Raji (cell line): Measurements from ENCODE around the gene MTHFD1L.

Experiments used
- POLR2A ChIP-seq: IDR thresholded peaks from 2 replicates; pipeline ENCODE4 v1.6.1; 2011; ENCODE audit warnings: low read depth, low read length, control low read depth; ENCODE audit not compliant: insufficient read depth

The MTHFD1L gene

DNA sequence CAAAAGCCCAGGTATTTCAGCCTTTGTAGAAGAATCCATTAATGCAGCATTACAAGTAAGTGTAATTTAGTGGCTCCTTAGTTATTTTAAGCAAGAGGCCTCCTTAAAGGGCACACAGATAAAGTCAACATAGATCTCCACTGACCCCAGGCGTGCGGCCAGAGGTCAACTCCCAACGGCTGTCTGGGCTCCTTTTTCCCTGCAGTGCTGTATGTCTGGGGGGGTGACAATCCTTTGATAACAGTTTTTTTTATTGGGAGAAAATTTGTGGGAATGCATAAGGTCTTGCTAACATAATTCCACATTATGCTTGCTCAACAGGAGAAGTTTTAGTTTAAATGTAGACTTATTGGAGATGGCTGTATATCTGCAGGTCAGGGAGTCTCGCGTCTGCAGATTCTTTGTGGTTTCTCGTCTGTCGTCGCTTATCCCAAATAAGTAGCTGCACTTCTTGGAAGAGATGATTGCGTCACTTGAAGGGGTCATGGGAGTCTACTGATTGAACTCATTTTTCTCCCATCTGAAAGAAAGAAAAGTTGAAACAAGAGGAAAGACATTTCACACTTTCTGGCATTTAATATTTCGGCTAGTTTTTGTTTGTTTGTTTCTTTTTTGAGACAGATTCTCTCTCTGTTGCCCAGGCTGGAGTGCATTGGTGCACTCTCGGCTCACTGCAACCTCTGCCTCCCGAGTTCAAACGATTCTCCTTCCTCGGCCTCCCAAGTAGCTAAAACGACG is 222.5 kb downstream of the MTHFD1L start:
- TF ChIP-seq POLR2A: no peak

DNA sequence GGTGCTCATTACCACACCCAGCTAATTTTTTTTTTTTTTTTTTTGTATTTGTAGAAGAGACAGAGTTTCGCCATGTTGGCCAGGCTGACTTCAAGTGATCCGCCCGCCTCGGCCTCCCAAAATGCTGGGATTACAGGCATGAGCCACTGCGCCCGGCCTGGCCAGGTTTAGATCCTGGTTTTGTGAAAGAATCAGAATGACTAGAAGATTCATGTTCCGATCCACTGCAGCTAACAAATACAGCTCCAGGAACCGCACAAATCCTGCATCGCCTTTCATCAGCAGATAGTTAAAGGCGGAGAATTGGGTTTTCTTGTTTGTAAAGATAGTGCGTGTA is 223.1 kb downstream of the MTHFD1L start:
- TF ChIP-seq POLR2A: no peak

DNA sequence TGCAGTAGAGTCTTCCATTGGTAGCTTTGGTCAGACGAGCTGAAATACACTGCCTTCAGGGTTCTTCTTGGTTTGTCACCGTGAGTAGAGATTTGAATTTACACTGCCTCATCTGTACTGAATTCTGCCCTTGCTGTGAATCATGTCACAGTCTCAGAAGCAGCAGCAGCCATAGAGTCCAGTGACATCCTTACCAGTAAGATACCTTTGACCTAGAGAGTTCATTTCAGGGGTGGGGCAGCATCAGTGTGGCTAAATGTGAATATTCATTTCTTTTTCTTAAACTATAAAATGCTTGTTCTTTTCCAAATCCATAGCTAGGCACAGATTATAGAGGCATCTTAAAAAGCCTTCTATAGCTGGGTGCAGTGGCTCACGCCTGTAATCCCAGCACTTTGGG is 223.5 kb downstream of the MTHFD1L start:
- no peak for TF ChIP-seq POLR2A

DNA sequence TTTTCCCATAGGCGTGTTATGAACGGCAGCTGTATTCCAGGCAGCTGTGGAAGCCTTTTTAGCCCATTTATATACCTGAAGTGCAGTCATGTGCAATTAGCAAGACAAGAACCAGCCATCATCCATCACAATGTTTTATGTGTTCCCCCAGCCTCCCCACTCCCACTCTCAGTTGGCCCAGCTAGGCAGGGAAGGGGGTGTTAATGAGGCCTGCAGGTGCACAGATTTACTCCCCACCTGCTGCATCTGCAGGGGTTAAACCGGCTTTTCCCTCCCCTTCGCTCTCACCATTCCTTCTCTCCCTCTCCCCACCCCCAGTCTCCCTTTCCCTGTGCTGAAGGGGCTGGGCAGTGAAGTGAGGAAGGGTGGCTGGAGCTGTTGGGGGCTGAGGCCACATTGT is 224.5 kb downstream of the MTHFD1L start:
- no peak for TF ChIP-seq POLR2A

DNA sequence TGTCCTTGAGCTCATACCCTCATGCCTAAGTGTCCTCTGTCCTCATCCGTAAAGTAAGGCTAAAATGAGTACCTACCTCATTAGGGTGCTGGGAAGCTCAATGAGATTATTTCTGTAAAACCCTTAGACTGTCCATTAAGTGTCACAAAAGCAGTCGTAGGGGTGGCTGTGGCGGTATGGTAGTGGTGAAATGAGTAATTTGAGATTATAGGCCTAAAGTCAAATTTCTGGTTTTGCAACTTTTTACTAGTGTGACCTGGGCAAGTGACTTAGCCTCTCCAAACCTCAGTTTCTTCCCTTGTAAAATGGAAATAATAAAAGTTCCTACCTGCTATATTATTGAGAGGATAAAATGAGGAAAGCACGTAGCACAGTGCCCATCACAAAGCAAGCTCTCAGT is 226.1 kb downstream of the MTHFD1L start:
- TF ChIP-seq POLR2A: no peak

DNA sequence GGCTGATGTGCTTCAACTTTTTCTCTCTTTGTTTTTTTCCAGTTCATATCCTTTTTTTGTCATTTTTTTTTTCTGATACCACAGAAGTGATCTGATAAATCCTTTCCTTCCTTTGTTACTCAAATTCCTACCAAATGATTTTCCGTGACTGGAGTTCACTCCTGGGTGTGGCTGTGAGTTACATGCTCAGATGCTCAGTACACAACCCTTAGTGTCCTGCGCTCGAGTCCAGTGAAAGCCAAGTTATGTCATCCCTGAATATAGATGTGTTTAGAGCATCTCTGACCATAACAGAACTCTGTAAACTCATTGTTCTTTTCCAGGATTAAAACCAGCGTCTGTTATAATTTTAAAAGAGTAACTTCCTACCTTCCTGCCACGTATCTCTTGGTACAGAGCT is 227.1 kb downstream of the MTHFD1L start:
- TF ChIP-seq POLR2A: no peak

DNA sequence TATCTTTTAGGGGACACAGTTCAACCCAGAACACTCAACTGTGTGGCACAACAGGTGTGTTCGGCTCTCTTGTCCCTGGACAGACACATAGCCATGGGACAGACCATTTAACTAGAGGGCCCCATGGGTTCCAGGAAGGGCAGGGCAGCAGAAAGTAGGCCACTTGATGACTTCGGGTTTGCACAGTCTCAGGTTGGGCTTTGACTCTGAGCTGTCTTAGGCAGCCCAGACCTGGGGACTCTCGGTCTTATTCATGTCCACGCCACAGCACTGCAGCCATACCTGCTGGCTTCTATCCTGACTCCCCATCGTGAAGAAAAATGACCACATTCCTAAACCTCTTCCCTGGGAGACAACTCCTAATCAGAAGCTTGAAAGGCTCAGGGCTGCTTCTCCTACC is 228.2 kb downstream of the MTHFD1L start:
- no peak for TF ChIP-seq POLR2A

DNA sequence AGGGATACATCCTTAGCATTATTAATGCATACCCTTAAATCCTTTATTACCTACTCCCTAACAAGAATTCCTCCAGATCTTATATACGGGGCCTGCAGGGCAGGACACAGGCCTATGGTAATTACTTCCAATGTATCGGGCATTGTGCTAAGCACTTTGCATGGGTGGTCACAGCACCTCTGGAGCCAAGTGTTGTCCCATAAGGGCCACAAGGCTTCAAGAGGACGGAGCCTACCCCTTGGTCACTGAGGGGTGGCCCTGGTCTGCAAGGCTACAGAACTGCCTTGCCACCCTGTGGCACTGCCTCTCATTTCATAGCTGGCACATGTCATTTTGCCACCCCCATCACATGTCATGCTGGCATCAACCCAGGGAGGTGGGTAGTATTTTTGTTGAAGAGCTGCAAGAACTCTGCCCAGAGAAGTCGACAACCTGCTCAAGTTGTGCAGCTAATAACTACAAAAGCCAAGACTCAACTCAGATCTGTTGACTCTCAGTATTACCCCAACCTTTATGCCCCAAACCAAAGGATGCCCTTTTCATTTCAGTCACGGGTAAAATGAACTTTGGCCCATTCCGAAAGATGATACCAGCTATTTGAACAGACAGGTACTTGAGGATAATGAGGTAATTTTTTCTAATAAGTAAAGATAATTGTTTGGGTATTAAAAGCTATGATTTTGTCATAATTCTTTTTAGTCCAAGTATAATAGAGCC is 230.2 kb downstream of the MTHFD1L start:
- TF ChIP-seq POLR2A: no peak

DNA sequence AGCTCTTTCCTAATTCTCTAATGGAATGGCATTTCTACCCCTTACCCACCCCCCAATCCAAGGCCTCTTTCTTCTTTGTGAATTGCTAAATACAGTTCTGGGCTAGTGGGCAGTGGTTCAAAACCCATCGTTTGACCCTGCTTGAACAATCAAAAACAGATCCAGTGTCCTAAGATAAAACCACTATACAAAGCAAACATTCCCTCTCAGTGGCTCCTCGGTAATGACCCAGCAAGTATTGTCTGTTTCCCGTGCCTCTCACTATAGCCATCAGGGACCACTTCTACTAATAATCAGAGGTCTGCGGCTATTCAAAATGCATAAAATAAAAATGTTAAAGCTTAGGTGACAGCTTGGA is 230.7 kb downstream of the MTHFD1L start:
- no peak for TF ChIP-seq POLR2A

DNA sequence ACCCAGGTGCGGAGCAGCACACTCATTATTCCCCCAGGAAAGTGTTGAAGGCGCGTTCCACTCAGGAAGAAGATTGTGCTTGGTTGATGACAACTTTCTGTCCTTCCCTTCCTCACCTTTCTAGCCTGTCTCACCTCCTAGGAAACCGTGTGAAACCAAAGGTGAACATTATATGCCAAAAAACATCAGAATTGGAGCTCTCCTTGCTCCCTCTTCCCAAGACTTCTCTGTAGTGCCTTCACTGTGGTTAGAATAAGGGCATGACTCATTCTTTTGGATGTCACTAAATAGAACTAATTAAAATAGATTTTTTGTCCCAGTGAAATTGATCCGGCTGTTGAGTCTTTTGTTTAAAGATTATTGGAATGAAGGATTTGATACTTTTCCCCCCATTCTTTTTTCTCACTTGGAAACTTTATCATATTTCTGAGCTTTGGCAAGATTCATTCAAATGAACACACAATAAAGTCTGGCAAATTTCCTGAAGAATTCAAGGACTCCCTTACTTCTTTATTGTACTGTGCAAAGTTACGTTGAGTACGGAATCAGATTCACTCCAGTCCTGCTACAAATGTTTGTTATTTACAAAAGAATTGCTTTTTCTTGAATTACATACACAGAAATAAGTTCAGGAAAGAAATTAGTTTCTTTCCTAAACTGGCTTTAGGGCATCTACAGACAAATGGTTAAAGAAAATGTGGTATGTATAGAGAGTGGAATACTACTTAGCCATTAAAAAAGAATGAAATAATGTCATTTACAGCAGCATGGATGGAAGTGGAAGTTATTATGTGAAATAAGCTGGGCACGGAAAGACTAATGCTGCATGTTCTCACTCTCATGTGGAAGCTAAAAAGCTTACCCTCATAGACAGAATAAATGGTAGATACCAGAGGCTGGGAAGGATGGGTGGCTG is 231.4 kb downstream of the MTHFD1L start:
- no peak for TF ChIP-seq POLR2A

DNA sequence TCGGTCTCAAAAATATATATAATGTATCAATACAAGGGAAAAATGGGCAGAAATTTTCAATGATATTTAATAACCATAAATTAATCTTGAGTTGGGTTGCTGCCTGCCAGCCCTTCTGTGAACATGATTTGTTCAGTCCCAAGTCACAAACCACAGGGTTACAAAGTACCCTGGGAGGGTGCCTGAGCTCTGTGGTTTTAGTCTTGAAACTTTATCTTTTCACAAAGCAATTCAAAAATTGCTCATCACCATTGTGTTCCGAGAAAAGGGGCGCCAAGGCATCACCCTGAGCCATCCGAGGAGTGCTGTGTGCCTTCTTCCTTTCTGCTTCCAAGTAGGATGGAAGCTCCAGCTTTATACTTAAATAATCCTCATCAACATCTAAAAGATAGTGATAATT is 232.7 kb downstream of the MTHFD1L start:
- TF ChIP-seq POLR2A: no peak

DNA sequence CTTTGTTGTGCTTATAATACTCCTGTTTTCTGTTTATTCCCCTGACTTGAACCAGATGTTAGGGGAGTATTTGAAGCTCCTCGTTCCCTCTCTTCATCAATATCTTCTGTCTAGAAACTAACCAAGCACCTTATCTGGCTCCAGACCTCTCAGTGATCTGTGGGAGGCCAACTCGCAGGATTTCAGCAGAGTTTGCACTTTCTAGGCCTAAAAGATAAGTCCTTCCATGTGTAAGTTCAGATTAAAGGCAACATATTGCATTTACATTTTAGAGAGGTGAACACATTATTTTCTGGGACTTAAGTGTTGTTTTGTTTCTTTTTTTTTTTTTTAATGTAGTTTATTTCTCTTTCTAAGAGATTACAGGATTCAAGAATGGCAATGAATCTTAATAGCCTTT is 234.8 kb downstream of the MTHFD1L start:
- TF ChIP-seq POLR2A: no peak

DNA sequence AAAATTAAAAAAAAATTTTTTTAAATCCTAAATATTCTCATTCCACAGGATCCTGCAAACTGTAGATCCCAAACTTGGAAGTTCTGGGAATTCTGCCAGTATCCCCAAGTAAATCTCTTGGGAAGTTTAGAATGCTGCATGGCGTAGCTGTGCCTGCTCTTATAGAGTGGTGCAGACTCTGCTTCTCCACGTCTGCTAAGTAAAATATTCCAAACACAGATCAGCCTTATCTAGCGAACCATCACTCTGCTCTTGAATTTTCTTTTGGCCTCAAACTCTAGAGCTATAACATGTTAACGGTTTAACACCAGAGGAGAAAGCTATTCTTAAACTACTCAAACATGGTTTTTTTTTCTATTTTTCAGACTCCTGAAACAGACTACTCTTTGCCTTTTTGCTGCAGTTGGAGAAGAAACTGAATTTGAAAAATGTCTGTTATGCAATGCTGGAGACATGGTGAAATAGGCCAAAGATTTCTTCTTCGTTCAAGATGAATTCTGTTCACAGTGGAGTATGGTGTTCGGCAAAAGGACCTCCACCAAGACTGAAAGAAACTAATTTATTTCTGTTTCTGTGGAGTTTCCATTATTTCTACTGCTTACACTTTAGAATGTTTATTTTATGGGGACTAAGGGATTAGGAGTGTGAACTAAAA is 235.8 kb downstream of the MTHFD1L start:
- TF ChIP-seq POLR2A: no peak

DNA sequence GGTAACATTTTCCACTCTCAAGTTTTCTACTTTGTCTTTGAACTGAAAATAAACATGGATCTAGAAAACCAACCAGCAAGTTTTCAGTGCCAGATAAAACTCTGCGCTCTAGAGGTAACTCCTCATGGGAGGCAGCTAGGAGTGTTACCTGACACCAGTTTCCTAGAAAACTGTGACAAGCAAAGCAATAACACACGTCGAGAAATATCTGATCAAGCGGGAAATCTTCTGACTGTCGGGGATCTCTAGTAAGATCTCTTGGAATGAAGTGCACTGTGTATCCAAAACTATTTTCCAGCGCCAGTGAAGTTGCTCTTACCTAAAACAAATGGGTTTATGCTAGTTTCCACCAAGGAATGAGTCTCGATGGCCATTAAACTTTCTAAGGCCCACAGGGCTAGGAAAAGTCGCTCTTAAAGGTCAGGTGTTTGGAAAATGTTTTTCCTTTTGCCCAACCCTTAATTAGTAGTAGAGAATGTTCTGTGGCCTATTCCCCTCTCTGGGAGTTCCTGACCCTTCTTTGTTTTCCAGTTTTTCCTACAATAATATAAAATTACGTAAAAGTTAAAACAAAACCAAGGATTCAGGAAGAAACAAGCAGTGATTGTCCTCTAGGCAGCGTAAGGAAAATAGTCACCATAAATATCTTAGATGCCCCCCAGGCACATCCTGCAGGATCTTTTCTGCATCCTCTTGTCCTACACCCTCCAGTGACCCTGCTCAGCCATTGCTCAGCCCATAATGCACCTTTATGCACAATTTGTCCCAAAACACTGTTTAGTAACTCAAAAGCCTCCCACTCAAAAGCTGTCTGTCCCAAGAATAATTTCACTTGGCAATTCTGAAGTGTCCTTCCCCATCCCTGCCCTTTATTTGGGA is 236.6 kb downstream of the MTHFD1L start:
- TF ChIP-seq POLR2A: no peak
